ENCODE data around the gene CACNB1. TPM values are rescaled to one million over a fixed set of nuclear protein-coding genes. Genes with fewer than 3 reads are reported as not detected.

CACNB1 gene
- total RNA-seq: 1.4 and 6.2 TPM in 2 replicates

GRCh38 chr17:39197380-39198185 lies at the start of gene CACNB1:
TSS of gene CACNB1 (minus strand) at chr17:39197669. CDS start at chr17:39197495, 174 bp downstream.

GRCh38 chr17:39225308-39225958 lies 28.0 kb upstream of the CACNB1 start, which contains the start of gene STAC2:
TSS of gene STAC2 (minus strand) at chr17:39225945. CDS start at chr17:39225502, 443 bp downstream.

GRCh38 chr17:39200070-39200879 lies 2.8 kb upstream of the CACNB1 start, which contains the start of gene RPL19:
TSS of gene RPL19 (plus strand) at chr17:39200283. CDS start at chr17:39200345, 62 bp downstream.

GRCh38 chr17:39165841-39166349 lies 31.6 kb downstream of the CACNB1 start, which contains the start of gene ARL5C:
TSS of gene ARL5C (minus strand) at chr17:39166161. CDS start at chr17:39165760, 401 bp downstream.

GRCh38 chr17:39151150-39151942 lies 46.1 kb downstream of the CACNB1 start, which contains the start of gene PLXDC1:
TSS of gene PLXDC1 (minus strand) at chr17:39151637. CDS start at chr17:39151437, 200 bp downstream.

Other genes starting within 250 kb of the CACNB1 start
- gene FBXO47, start 230.3 kb downstream of the CACNB1 start, total RNA-seq: under 0.01 and 0.07 TPM in 2 replicates
- gene PLXDC1, start 46.0 kb downstream of the CACNB1 start, total RNA-seq: 0.21 TPM in 1 of 2 replicates, not detected in the other
- not detected in 2 replicates for gene ARL5C, start 31.5 kb downstream of the CACNB1 start, total RNA-seq
- 1,876 and 2,184 TPM in 2 replicates for gene RPL19, start 2.6 kb upstream of the CACNB1 start, total RNA-seq
- not detected in 2 replicates for gene STAC2, start 28.3 kb upstream of the CACNB1 start, total RNA-seq
- gene FBXL20, start 204.0 kb upstream of the CACNB1 start, total RNA-seq: 10.9 and 15.2 TPM in 2 replicates